IPS-18c (cell line): ENCODE data around the gene ESYT2.

Experiments used
- H3K4me3 ChIP-seq: 2 replicates; pipeline ENCODE4 v1.7.0; 2013; ENCODE audit warnings: low read depth, mild to moderate bottlenecking, low read length, moderate library complexity; ENCODE audit not compliant: insufficient read depth
- H3K9me3 ChIP-seq: one replicate; pipeline ENCODE4 v1.6.1; 2013; ENCODE audit warnings: mild to moderate bottlenecking, low read length, moderate library complexity; ENCODE audit not compliant: control insufficient read depth, insufficient read depth

The ESYT2 gene

DNA sequence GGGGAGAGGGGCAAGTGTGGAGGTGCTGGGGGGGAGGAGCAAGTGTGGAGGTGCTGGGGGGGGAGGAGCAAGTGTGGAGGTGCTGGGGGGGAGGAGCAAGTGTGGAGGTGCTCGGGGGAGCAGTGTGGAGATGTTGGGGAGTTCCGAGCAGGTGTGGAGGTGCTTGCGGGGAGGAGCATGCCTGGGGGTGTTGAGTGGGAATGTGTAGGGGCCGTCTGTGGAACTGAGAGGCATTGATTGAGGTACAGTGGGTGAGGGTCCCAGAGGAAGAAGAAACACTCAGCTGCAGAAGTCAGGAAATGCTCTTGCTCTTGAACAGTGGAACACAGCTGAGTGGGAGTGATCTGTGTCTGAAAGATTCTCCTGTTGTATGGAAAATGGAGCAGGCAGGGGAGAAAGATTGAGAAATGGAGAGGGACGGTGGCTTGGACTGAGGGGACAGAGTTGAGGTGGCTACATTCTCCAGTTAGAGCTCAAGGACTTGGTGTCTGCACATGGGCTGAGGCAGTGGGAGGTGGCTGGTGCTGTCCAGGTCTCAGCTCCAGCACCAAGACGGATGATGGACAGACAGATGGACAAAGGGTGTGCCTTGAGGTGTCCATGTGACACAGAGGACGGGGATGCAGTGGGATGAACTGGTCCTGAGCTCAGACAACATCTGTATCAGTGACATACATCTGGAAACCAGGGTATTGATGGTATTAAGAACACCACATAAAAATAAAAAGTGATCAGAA is 99.5 kb downstream of the ESYT2 start:
- no peaks in the 10 kb centered on the region for H3K9me3 ChIP-seq
- H3K4me3 ChIP-seq = no peak overlapping the region

DNA sequence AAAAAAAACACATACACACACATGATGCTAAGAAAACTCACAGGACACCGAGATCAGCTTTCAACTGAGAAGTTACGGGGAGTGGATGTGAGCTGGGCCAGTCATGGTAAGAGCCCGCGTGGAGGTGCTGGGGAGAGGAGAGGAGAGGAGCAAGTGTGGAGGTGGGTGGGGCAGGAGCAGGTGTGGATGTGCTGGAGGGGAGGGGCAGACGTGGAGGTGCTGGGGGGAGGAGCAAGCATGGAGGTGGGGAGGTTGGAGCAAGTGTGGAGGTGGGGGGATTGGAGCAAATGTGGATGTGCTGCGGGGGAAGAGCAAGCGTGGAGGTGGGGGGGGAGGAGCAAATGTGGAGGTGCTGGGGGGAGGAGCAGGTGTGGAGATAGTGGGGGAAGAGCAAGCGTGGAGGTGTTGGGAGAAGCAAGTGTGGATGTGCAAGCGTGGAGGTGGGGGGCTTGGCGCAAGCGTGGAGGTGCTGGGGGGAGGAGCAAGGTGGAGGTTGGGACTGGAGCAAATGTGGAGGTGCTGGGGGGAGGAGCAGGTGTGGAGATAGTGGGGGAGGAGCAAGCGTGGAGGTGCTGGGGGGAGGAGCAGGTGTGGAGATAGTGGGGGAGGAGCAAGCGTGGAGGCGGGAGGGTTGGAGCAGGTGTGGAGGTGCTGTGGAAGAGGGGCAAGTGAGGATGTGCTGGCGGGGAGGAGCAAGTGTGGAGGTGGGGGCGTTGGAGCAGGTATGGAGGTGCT is 100.2 kb downstream of the ESYT2 start:
- no peak overlapping the region for H3K4me3 ChIP-seq
- H3K9me3 ChIP-seq = no peaks in the 10 kb centered on the region

DNA sequence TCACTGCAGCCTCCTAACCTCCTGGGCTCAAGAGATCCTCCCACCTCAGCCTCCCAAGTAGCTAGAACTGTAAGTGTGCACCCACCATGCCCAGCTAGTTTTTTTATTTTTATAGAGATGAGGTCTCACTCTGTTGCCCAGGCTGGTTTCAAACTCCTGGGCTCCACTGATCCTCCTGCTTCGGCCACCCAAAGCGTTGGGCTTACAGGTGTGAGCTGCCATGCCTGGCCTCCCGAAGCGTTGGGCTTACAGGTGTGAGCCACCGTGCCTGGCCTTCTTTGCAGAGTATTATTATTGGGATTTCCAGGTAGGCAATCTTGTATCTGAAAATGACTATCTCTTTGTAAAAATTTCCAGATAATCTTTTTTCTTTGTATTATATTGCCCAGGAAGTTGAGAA is 101.6 kb downstream of the ESYT2 start:
- no peaks in the 10 kb centered on the region for H3K9me3 ChIP-seq

DNA sequence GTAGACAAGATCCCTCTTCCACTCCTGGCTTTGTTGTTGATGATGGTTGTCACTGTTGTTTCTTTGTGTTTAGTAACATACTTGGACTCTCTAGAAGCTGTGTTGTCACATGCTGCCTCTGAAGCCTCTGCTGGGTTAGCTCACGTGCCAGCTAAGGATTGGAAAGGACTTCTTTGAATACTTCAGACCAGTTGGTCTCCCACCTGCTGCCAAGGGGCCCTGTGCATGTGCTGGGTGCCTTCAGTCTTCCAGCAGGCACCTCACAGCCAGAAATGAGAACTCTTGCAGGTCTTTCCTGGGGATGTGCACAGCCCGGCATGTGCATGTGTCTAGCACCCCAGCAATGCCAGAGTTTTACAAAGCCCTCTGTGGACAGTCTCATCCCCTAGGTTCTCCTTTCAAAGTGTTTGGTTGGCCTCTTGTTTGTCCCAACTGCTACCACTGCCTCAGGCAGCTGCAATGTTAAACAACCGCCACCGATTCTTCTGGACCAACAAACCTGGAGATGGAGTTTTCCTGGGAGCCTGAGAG is 103.0 kb downstream of the ESYT2 start:
- no peak overlapping the region for H3K4me3 ChIP-seq
- no peaks in the 10 kb centered on the region for H3K9me3 ChIP-seq

More for the DNA sequence above, 101.6 kb downstream of the ESYT2 start:
- no peak overlapping the region for H3K4me3 ChIP-seq

DNA sequence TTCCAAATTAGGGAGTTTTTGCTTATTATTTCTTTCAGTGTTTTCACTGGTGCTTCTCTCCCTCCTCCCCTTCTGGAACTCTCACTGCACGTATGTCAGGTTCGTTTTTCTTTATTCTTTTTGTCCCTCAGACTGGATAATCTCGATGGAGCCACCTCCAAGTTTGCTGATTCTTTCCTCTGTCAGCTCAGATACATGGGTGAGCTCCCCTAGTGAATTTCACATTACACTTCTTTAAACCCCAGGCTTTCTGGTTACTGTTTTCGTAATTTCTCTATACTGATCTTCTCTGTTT is 103.9 kb downstream of the ESYT2 start:
- H3K4me3 ChIP-seq = no peak overlapping the region
- no peaks in the 10 kb centered on the region for H3K9me3 ChIP-seq

GRCh38 chr7:158724658-158725505 is 104.4 kb downstream of the ESYT2 start:
- no peak overlapping the region for H3K4me3 ChIP-seq
- H3K9me3 ChIP-seq = no peaks in the 10 kb centered on the region

- H3K4me3 ChIP-seq = no peak overlapping the region
- no peaks in the 10 kb centered on the region for H3K9me3 ChIP-seq
Observed at GRCh38 chr7:158723714-158724385, 105.5 kb downstream of the ESYT2 start.

DNA sequence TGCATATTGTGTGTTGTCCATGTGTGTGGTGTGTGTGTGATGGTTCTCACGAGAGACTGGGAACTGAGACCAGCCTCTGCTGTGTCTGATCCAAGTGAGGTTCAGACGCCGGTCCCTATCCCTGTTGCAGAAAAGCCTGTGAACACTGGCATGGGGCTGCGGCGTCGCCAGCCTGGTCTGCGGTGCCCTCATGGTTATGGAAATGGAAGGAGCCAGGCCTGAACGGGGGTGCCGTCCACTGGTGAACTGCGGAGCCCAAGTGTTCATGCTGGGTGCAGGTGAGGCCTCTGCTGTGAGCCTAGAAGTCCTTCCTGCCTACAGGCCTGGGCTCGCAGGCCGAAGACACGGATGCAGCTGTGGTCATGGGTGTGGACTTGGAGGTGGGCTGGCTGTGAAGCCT is 106.0 kb downstream of the ESYT2 start:
- H3K4me3 ChIP-seq = no peak overlapping the region
- H3K9me3 ChIP-seq = no peaks in the 10 kb centered on the region

- H3K9me3 ChIP-seq = no peaks in the 10 kb centered on the region
- H3K4me3 ChIP-seq = no peak overlapping the region
Observed at GRCh38 chr7:158722574-158723237, 106.6 kb downstream of the ESYT2 start.

- no peaks in the 10 kb centered on the region for H3K9me3 ChIP-seq
- no peak overlapping the region for H3K4me3 ChIP-seq
Observed at GRCh38 chr7:158720112-158720511, 109.2 kb downstream of the ESYT2 start.

GRCh38 chr7:158716802-158717201 is 112.5 kb downstream of the ESYT2 start:
- no peaks in the 10 kb centered on the region for H3K9me3 ChIP-seq
- H3K4me3 ChIP-seq = no peak overlapping the region

- H3K9me3 ChIP-seq = peaks cover 5% of the 10 kb centered on the region
- H3K4me3 ChIP-seq = no peak overlapping the region
Observed at GRCh38 chr7:158710651-158711102, 118.6 kb downstream of the ESYT2 start.

- peaks cover 8% of the 10 kb centered on the region for H3K9me3 ChIP-seq
Observed at GRCh38 chr7:158707610-158708009, 121.7 kb downstream of the ESYT2 start.

GRCh38 chr7:158706710-158707590 is 122.4 kb downstream of the ESYT2 start:
- no peak overlapping the region for H3K4me3 ChIP-seq
- peaks cover 8% of the 10 kb centered on the region for H3K9me3 ChIP-seq

More at GRCh38 chr7:158707610-158708009, 121.7 kb downstream of the ESYT2 start:
- no peak overlapping the region for H3K4me3 ChIP-seq

DNA sequence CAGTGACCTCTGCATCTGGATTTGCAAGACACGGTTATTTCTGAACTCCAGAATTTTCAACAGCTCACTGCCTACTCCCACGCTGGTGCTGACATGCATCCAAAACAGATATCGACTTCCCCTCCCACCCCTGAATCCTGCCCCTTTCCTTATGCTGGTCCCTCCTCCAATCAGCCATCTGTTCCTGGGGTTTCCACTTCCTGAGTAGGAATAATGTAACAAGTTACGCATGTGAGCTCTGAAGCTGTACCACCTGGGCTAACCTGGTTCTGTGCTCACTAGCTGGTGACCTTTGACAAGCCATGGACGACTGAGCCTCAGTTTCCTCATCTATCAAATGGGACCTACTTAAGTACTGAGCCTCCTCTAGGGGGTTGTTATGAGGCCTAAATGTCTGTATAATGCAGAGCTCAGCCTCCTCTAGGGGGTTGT is 123.0 kb downstream of the ESYT2 start:
- H3K4me3 ChIP-seq = no peak overlapping the region
- H3K9me3 ChIP-seq = peaks cover 8% of the 10 kb centered on the region
